ENCODE results near the gene TSPAN18.

Gene TSPAN18

DNA sequence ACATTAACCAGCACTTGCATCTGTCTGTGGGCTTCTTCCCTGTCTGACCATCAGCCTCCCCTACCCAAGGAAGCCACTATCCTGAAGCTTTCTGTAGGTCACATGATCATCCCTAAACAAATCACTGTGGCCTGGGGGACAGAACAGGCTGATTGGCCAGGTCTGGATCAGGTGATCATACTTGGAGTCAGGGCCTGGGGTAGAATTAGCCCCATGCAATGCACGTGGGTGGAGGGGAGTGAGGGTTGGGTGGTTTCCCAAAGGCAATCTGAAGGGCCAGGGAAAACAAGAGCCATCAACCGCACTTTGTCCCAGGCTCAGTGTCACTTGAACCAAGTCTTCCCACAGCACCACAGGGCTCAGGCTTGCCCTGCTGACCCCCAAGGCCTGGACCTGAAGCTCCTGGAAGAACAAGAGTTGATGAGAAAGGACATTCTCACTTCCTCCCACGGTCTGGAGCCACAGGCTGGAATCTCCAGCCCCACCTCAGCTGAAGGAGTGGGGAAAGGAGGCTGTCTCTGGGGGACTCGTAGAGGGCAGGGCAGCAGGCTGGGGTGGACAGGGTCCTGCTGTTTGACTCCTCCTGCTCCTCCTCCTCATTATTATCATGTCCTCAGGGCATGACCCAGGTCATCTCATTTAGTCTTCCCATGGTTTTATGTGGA is 31.5 kb upstream of the TSPAN18 start:
- no peak overlapping the region for H3K4me3 ChIP-seq (ENCODE audit: low read length)
- no peak overlapping the region for H3K9ac ChIP-seq (ENCODE audit: low read depth, low read length)
- 75% methylated on average over 4 of the region's 4 CpGs for WGBS
- no peak overlapping the region for H3K27ac ChIP-seq (ENCODE audit: low read depth, low read length)
- H3K27me3 ChIP-seq (ENCODE audit: insufficient read depth, low read length), result no peaks in the 10 kb centered on the region
- H3K36me3 ChIP-seq (ENCODE audit: insufficient read depth, low read length), result no peaks in the 10 kb centered on the region
- H3K9me3 ChIP-seq (ENCODE audit: insufficient read depth, low read depth, low read length), result no peaks in the 10 kb centered on the region
- H3K4me1 ChIP-seq (ENCODE audit: insufficient read depth, low read length), result no peaks in the 10 kb centered on the region

DNA sequence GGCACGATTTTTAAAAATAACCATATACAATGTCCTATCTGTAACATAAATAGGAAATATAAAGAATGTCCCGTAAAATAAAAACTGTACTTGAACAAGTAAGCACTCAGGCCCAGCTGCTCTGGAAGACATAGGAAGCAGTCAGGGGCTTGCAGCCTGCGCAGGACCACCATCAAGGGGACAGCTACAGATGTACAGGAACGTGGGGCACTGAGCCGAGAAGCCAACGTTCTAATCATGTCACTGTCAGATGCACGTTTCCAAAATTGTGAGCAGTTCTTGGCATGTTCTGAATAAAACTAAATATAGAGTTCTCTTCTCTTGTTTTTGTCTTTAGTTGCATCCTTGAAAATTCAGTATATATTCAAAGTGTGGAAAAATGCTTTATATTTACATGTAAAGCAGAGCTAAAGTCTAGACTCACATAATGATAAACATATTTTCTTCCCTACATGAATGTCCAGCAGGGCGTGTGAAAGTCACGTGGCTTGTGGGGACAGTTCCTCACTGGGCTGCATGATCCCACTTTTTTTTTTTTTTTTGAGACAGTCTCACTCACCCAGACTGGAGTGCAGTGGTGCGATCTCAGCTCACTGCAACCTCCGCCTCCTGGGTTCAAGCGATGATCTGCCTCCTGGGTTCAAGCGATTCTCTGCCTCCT is 28.4 kb upstream of the TSPAN18 start:
- no peaks in the 10 kb centered on the region for H3K9me3 ChIP-seq (ENCODE audit: insufficient read depth, low read depth, low read length)
- H3K27ac ChIP-seq (ENCODE audit: low read depth, low read length), result no peak overlapping the region
- H3K27me3 ChIP-seq (ENCODE audit: insufficient read depth, low read length), result no peaks in the 10 kb centered on the region
- H3K36me3 ChIP-seq (ENCODE audit: insufficient read depth, low read length), result no peaks in the 10 kb centered on the region
- H3K9ac ChIP-seq (ENCODE audit: low read depth, low read length), result no peak overlapping the region
- H3K4me3 ChIP-seq (ENCODE audit: low read length), result no peak overlapping the region
- H3K4me1 ChIP-seq (ENCODE audit: insufficient read depth, low read length), result no peaks in the 10 kb centered on the region
- 93% methylated on average over 12 of the region's 13 CpGs for WGBS

DNA sequence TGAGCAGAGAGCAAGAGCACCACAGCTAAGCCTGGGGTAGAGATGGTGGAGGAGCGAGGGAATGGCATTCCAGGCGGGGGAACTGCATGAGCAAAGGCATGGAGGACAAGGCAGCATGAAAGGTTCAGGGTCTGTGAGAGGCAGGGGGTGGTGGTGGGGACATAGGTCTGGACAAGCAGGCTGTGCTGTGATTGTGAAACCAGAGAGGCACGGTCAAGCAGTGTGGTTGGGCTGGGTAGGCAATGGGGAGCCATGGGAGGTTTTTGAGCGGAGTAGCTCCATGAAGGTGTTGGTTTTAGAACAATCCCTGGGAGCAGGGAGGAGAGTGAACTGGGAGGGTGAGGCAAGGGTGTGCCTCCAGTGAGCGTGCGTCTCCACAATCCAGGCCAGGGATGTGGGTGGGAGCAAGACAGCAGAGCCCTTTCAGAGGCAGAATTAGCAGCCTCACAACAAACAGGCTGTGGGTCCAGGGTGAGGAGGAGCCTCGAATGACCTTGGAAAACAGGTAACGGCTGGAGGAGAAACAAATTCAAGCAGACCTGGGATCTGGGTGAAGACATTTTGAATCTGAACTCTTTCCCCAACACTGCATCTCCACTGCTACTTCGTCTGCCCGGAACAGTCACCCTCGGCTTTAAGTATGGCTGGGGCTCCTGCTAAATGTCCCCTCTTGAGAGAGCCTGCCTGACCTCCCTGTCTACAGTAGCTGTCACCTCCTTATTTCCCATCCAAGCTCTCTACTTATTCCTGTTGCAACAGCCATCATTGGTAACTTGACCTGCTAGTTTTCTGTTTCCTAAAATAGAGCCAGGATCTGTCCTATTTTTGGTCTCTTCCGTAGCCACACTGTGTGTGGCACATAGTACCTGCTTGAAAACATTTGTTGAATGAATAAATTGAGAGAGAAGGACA is 27.0 kb upstream of the TSPAN18 start:
- 85% methylated on average over 12 of the region's 12 CpGs for WGBS

DNA sequence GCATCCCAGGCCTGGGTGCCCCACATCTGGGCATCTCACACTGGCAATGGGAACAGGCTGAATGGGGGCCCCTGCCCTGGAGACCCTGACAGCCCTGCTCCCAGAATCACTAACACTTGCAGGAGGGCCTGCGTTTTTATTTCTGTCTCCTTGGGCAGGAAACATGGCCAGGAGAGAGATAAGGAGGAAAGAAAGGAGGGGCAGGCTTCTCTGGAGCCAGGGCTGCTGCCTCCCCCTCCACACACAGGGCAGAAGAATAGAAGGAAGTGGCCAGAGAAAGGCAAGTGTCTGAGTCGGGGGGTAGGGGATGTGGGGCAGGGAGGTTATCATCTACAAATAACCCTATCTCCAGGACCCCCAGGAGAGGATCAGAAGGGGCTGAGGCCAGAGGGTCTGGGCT is 25.5 kb upstream of the TSPAN18 start:
- H3K27ac ChIP-seq (ENCODE audit: low read depth, low read length), result no peak overlapping the region
- no peak overlapping the region for H3K4me3 ChIP-seq (ENCODE audit: low read length)
- H3K4me1 ChIP-seq (ENCODE audit: insufficient read depth, low read length), result no peaks in the 10 kb centered on the region
- H3K9ac ChIP-seq (ENCODE audit: low read depth, low read length), result no peak overlapping the region
- no peaks in the 10 kb centered on the region for H3K27me3 ChIP-seq (ENCODE audit: insufficient read depth, low read length)
- WGBS, result 88% methylated on average over 1 of the region's 2 CpGs
- H3K9me3 ChIP-seq (ENCODE audit: insufficient read depth, low read depth, low read length), result peaks cover 5% of the 10 kb centered on the region
- no peaks in the 10 kb centered on the region for H3K36me3 ChIP-seq (ENCODE audit: insufficient read depth, low read length)

More for the DNA sequence above, 27.0 kb upstream of the TSPAN18 start:
- H3K9ac ChIP-seq (ENCODE audit: low read depth, low read length), result no peak overlapping the region
- H3K4me3 ChIP-seq (ENCODE audit: low read length), result no peak overlapping the region
- peaks cover 5% of the 10 kb centered on the region for H3K9me3 ChIP-seq (ENCODE audit: insufficient read depth, low read depth, low read length)
- H3K36me3 ChIP-seq (ENCODE audit: insufficient read depth, low read length), result no peaks in the 10 kb centered on the region
- no peak overlapping the region for H3K27ac ChIP-seq (ENCODE audit: low read depth, low read length)
- H3K27me3 ChIP-seq (ENCODE audit: insufficient read depth, low read length), result no peaks in the 10 kb centered on the region
- no peaks in the 10 kb centered on the region for H3K4me1 ChIP-seq (ENCODE audit: insufficient read depth, low read length)

DNA sequence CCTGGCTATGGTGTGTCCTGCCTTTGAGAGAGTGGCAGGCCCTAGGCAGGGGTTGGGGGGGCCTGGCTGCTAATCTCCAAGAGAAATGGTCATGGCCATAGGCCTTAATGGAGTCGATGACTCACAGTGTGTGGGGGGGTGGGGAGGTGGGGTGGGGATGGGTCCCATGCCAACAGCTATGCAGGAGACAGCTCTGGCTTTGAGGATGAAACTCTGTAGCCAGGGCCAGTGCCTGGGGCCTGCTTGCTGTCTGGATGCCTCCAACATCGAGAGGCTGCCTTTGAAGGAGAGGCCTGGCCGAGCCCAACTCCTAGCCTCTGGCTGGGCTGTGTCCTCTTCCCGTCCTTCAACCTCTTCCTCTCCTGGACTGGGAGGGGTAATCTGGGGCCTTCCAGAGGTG is 23.9 kb upstream of the TSPAN18 start:
- H3K27me3 ChIP-seq (ENCODE audit: insufficient read depth, low read length), result no peaks in the 10 kb centered on the region
- H3K4me1 ChIP-seq (ENCODE audit: insufficient read depth, low read length), result no peaks in the 10 kb centered on the region
- H3K27ac ChIP-seq (ENCODE audit: low read depth, low read length), result no peak overlapping the region
- H3K9ac ChIP-seq (ENCODE audit: low read depth, low read length), result no peak overlapping the region
- no peaks in the 10 kb centered on the region for H3K36me3 ChIP-seq (ENCODE audit: insufficient read depth, low read length)
- WGBS, result 68% methylated on average over 3 of the region's 4 CpGs
- no peak overlapping the region for H3K4me3 ChIP-seq (ENCODE audit: low read length)
- peaks cover 5% of the 10 kb centered on the region for H3K9me3 ChIP-seq (ENCODE audit: insufficient read depth, low read depth, low read length)

DNA sequence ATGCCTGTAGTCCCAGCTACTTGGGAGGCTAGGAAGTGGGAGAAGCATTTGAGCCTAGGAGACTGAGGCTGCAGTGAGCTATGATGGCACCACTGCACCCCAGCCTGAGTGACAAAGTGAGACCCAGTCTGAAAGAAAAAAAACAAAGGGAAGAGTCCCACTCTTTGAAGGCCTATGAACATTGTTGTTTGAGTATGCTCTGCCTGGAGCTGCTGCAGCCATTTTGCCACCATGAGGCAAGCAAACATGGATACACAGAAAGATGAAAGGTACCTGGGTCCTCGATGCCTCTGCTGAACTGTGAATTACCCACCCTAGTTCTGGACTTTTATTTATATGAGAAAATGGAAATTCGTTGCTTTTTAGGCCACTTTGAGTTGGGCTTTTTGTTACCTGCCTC is 19.7 kb upstream of the TSPAN18 start:
- H3K36me3 ChIP-seq (ENCODE audit: insufficient read depth, low read length), result no peaks in the 10 kb centered on the region
- H3K9me3 ChIP-seq (ENCODE audit: insufficient read depth, low read depth, low read length), result peaks cover 5% of the 10 kb centered on the region
- peaks cover 12% of the 10 kb centered on the region for H3K4me1 ChIP-seq (ENCODE audit: insufficient read depth, low read length)
- no peak overlapping the region for H3K4me3 ChIP-seq (ENCODE audit: low read length)
- WGBS, result 92% methylated on average over 2 of the region's 2 CpGs
- no peaks in the 10 kb centered on the region for H3K27me3 ChIP-seq (ENCODE audit: insufficient read depth, low read length)
- no peak overlapping the region for H3K27ac ChIP-seq (ENCODE audit: low read depth, low read length)
- no peak overlapping the region for H3K9ac ChIP-seq (ENCODE audit: low read depth, low read length)

DNA sequence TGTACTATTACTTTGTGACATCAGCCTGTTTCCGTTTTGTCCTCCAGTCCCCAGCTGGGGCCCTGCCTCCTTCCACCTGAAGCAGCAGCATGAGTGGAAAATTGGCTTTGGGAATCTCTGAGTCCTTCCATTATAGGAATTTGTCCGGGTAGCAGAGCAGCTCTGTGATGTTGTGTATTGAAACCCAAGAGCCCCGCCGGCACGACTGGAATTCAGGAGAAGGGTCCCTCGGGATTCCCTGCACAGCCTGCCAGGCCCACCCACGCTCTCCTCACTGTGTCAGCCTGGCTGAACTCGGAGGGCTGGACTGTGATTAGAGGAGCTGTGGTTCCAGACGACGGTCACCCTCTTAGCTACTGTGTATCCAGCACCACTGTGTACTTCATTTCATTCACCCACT is 18.8 kb upstream of the TSPAN18 start:
- no peaks in the 10 kb centered on the region for H3K36me3 ChIP-seq (ENCODE audit: insufficient read depth, low read length)
- no peak overlapping the region for H3K4me3 ChIP-seq (ENCODE audit: low read length)
- H3K9me3 ChIP-seq (ENCODE audit: insufficient read depth, low read depth, low read length), result peaks cover 5% of the 10 kb centered on the region
- no peaks in the 10 kb centered on the region for H3K27me3 ChIP-seq (ENCODE audit: insufficient read depth, low read length)
- H3K4me1 ChIP-seq (ENCODE audit: insufficient read depth, low read length), result peaks cover 21% of the 10 kb centered on the region
- no peak overlapping the region for H3K27ac ChIP-seq (ENCODE audit: low read depth, low read length)
- H3K9ac ChIP-seq (ENCODE audit: low read depth, low read length), result no peak overlapping the region
- 86% methylated on average over 10 of the region's 10 CpGs for WGBS

DNA sequence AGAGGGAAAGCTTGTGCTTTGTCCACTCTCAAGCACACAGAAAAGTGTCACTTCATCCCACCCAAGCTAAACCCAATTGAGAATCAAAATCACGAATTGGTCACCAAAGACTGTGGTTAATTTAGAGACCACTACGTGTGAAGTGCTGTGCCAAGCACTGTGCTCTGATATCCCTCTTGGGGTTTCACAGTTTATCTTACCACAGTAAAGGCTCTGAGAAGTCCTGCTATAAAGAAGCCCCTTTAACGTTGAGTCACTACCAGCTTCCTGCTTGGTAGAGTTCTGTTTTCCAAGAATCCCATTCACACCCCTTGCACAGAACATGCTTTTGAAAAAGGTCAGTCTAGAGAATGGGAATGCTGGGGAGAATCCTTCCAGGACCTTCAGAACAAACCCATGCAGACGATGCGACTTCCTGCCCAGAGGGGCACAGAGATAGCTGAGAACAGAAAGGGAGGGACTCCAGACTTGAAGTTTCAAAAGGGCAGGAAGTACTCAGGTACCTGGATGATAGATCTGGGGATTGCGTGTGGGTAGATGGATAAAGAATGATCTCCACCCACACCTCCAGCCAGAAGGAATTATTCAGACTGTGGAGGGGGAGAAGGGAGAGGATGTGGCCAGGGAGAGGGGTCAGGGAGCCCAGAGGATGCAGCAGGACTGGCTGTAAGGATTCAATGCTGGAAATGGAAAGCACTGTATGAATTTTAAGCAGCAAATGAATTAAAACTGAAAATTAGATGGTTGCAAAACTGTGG is 18.1 kb upstream of the TSPAN18 start:
- H3K27me3 ChIP-seq (ENCODE audit: insufficient read depth, low read length), result no peaks in the 10 kb centered on the region
- no peak overlapping the region for H3K4me3 ChIP-seq (ENCODE audit: low read length)
- H3K4me1 ChIP-seq (ENCODE audit: insufficient read depth, low read length), result peaks cover 21% of the 10 kb centered on the region
- WGBS, result 87% methylated on average over 5 of the region's 6 CpGs
- peaks cover 2% of the 10 kb centered on the region for H3K9me3 ChIP-seq (ENCODE audit: insufficient read depth, low read depth, low read length)
- H3K9ac ChIP-seq (ENCODE audit: low read depth, low read length), result no peak overlapping the region
- H3K27ac ChIP-seq (ENCODE audit: low read depth, low read length), result no peak overlapping the region
- H3K36me3 ChIP-seq (ENCODE audit: insufficient read depth, low read length), result no peaks in the 10 kb centered on the region

DNA sequence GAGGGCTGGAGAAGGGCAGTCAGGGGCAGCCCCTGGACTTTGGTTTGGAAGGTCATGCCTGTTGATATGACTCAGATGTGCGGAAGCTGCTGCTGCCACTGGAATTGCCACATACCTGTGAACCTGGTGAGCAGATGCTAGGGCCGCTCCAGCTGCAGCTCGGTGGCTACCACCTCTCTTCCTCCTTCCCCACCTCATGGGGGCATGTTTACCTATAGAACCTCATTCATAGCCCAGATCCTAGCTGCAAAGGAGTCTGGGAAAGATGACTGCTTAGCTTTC is 17.5 kb upstream of the TSPAN18 start:
- no peaks in the 10 kb centered on the region for H3K27me3 ChIP-seq (ENCODE audit: insufficient read depth, low read length)
- H3K4me3 ChIP-seq (ENCODE audit: low read length), result no peak overlapping the region
- H3K9ac ChIP-seq (ENCODE audit: low read depth, low read length), result no peak overlapping the region
- H3K9me3 ChIP-seq (ENCODE audit: insufficient read depth, low read depth, low read length), result no peaks in the 10 kb centered on the region
- peaks cover 21% of the 10 kb centered on the region for H3K4me1 ChIP-seq (ENCODE audit: insufficient read depth, low read length)
- no peak overlapping the region for H3K27ac ChIP-seq (ENCODE audit: low read depth, low read length)
- 86% methylated on average over 3 of the region's 3 CpGs for WGBS
- no peaks in the 10 kb centered on the region for H3K36me3 ChIP-seq (ENCODE audit: insufficient read depth, low read length)

DNA sequence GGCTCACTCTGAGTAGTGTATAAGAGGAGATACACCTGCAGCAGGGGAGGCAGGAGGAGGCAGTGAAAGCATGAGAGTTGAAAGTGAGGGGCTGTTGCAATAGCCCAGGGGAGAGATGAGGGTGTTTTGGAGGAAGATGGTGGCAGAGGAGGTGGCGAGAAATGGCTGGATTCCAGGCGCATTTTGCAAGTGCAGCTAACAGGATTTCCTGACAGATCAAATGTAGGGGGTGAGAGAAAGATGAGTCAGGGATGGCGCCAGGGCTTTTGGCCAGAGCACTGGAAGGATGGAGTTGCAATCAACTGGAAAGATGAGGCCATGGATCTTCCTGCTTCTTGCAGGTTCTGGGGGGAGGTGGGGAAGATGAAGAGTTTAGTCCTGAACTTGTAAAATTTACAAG is 16.8 kb upstream of the TSPAN18 start:
- WGBS, result 88% methylated on average over 3 of the region's 3 CpGs
- Histone ChIP-seq H3K27me3 (ENCODE audit: insufficient read depth, low read length) (no peaks in the 10 kb centered on the region), H3K27ac (ENCODE audit: low read depth, low read length) (no peak overlapping the region), H3K9ac (ENCODE audit: low read depth, low read length) (no peak overlapping the region), H3K4me3 (ENCODE audit: low read length) (no peak overlapping the region), H3K36me3 (ENCODE audit: insufficient read depth, low read length) (no peaks in the 10 kb centered on the region), H3K9me3 (ENCODE audit: insufficient read depth, low read depth, low read length) (no peaks in the 10 kb centered on the region), H3K4me1 (ENCODE audit: insufficient read depth, low read length) (peaks cover 21% of the 10 kb centered on the region)
